KMS-11 (cell line): ENCODE data around the gene FCN1.

Source experiments
- H2AFZ ChIP-seq: fragments of 200-600 bp; sonication (generic); 2 replicates; pipeline ENCODE4 v1.6.1; 2016; ENCODE audit warnings: antibody characterized with exemption, mixed run types, low read depth
- H3K27ac ChIP-seq: fragments of 200-600 bp; sonication (generic); 2 replicates; pipeline ENCODE4 v1.6.1; 2016; ENCODE audit warnings: mild to moderate bottlenecking, mixed run types
- H3K27me3 ChIP-seq: fragments of 200-600 bp; sonication (generic); 2 replicates; pipeline ENCODE4 v1.6.1; 2017; ENCODE audit warnings: mild to moderate bottlenecking, low read depth, mixed run types, moderate library complexity; ENCODE audit not compliant: insufficient read depth
- H3K36me3 ChIP-seq: fragments of 200-600 bp; sonication (generic); 2 replicates; pipeline ENCODE4 v1.6.1; 2017; ENCODE audit warnings: mild to moderate bottlenecking, mixed run types; ENCODE audit not compliant: insufficient read depth
- H3K4me1 ChIP-seq: fragments of 200-600 bp; sonication (generic); 2 replicates; pipeline ENCODE4 v1.6.1; 2016; ENCODE audit warnings: mild to moderate bottlenecking, low read depth, mixed run types; ENCODE audit not compliant: poor library complexity, severe bottlenecking
- H3K4me2 ChIP-seq: fragments of 200-600 bp; sonication (generic); 2 replicates; pipeline ENCODE4 v1.7.0; 2016; ENCODE audit warnings: mild to moderate bottlenecking, mixed run types
- H3K4me3 ChIP-seq: fragments of 200-600 bp; sonication (generic); IDR thresholded peaks from 2 replicates; pipeline ENCODE4 v1.6.1; 2017; ENCODE audit warnings: low read depth, low read length, mixed read lengths; ENCODE audit not compliant: insufficient read depth
- H3K79me2 ChIP-seq: fragments of 200-600 bp; sonication (generic); 2 replicates; pipeline ENCODE4 v1.6.1; 2016; ENCODE audit warnings: low read depth, mixed run types; ENCODE audit not compliant: insufficient read depth
- H3K9ac ChIP-seq: fragments of 200-600 bp; sonication (generic); 2 replicates; pipeline ENCODE4 v1.6.1; 2016; ENCODE audit warnings: mild to moderate bottlenecking, mixed run types
- H4K20me1 ChIP-seq: fragments of 200-600 bp; sonication (generic); 2 replicates; pipeline ENCODE4 v1.6.1; 2016; ENCODE audit warnings: mild to moderate bottlenecking, mixed run types; ENCODE audit not compliant: insufficient read depth
- TF ChIP-seq, protein P1 (sequence below): fragments of 200-600 bp; sonication (generic); conservative IDR thresholded peaks from 2 replicates; pipeline ENCODE4 v1.6.1; 2017; ENCODE audit warnings: low read depth, mild to moderate bottlenecking, antibody characterized with exemption, low read length, moderate library complexity, mixed read lengths

Gene FCN1

DNA sequence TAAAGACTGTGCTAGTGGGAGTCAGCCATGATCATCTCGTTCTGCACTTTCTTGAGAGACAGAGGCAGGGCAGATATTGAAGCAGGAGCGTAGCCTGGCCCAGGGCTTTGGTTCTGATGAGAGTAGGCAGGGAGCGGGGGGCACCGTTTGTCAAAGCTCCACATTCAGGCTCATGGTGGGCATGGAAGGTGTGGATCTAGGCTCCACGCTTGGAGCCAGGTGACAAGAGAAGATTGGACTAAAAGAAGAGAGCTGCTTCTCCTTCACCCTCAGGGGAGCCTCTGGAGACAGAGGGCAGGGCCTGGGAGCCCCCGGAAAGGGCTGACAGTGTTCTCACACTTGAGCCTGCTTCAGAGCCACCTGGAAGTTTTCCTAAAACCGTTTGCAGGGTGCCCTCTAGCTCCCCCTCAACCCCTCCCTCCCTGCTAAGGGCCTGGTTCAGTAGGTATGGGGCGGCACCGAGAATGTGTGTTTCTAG is 61.8 kb downstream of the FCN1 start:
- no peak overlapping the region for H3K27ac ChIP-seq
- no peaks in the 10 kb centered on the region for H3K36me3 ChIP-seq
- no peaks in the 10 kb centered on the region for H4K20me1 ChIP-seq
- TF ChIP-seq, protein P1, sequence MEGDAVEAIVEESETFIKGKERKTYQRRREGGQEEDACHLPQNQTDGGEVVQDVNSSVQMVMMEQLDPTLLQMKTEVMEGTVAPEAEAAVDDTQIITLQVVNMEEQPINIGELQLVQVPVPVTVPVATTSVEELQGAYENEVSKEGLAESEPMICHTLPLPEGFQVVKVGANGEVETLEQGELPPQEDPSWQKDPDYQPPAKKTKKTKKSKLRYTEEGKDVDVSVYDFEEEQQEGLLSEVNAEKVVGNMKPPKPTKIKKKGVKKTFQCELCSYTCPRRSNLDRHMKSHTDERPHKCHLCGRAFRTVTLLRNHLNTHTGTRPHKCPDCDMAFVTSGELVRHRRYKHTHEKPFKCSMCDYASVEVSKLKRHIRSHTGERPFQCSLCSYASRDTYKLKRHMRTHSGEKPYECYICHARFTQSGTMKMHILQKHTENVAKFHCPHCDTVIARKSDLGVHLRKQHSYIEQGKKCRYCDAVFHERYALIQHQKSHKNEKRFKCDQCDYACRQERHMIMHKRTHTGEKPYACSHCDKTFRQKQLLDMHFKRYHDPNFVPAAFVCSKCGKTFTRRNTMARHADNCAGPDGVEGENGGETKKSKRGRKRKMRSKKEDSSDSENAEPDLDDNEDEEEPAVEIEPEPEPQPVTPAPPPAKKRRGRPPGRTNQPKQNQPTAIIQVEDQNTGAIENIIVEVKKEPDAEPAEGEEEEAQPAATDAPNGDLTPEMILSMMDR, result no peak
- H3K4me1 ChIP-seq, result no peaks in the 10 kb centered on the region
- no peak overlapping the region for H2AFZ ChIP-seq
- no peaks in the 10 kb centered on the region for H3K79me2 ChIP-seq
- peaks cover 10% of the 10 kb centered on the region; the same call in 1 of the 2 replicates for H3K27me3 ChIP-seq
- no peak overlapping the region for H3K9ac ChIP-seq
- no peak overlapping the region for H3K4me2 ChIP-seq
- H3K4me3 ChIP-seq, result no peak overlapping the region
